ENCODE measurements around the gene RUFY3.
"Not testable (repeated sequence)": the region's sequence is repeated elsewhere in the genome, so short reads cannot be mapped to it uniquely, and the experiment has no call there.

RUFY3 gene

GRCh38 chr4:70705183-70706043, 16.4 kb upstream of the RUFY3 start:
- peak in 50 of 51 donors; percentile 10 to 86 (median 62) for DNase-seq

- DNase-seq, result no peak
Measured at GRCh38 chr4:70706044-70706461, 15.7 kb upstream of the RUFY3 start.

- no peak for DNase-seq
Measured at GRCh38 chr4:70706516-70706915, 15.2 kb upstream of the RUFY3 start.

GRCh38 chr4:70709611-70710205, 12.1 kb upstream of the RUFY3 start:
- DNase-seq, result no peak

- DNase-seq, result no peak
Measured at GRCh38 chr4:70711599-70711998, 10.2 kb upstream of the RUFY3 start.

- no peak for DNase-seq
Measured at GRCh38 chr4:70712150-70712549, 9.6 kb upstream of the RUFY3 start.

GRCh38 chr4:70712604-70713452, 8.9 kb upstream of the RUFY3 start:
- DNase-seq, result no peak

GRCh38 chr4:70713453-70714078, 8.2 kb upstream of the RUFY3 start:
- DNase-seq, result no peak

GRCh38 chr4:70714079-70714887, 7.5 kb upstream of the RUFY3 start:
- DNase-seq, result no peak

- no peak for DNase-seq
Measured at GRCh38 chr4:70715097-70715496, 6.7 kb upstream of the RUFY3 start.

GRCh38 chr4:70718811-70719604, 2.8 kb upstream of the RUFY3 start:
- no peak for DNase-seq

GRCh38 chr4:70722199-70722791, 531 bp downstream of the RUFY3 start:
- DNase-seq, result peak in 21 of 51 donors; percentile 5 to 67 (median 17)

GRCh38 chr4:70724463-70724862, 2.7 kb downstream of the RUFY3 start:
- DNase-seq, result no peak

GRCh38 chr4:70725633-70726032, 3.9 kb downstream of the RUFY3 start:
- DNase-seq, result no peak

GRCh38 chr4:70726515-70726914, 4.8 kb downstream of the RUFY3 start:
- DNase-seq, result not testable (repeated sequence)

GRCh38 chr4:70728091-70728490, 6.3 kb downstream of the RUFY3 start:
- no peak for DNase-seq

- not testable (repeated sequence) for DNase-seq
Measured at GRCh38 chr4:70732878-70733277, 11.1 kb downstream of the RUFY3 start.

GRCh38 chr4:70734168-70734954, 12.6 kb downstream of the RUFY3 start:
- peak in 4 of 51 donors; percentile 11 to 68 (median 36) for DNase-seq

Measured in hypothalamus (tissue), 51 donors.